ENCODE results near the gene HS3ST2.

DNA sequence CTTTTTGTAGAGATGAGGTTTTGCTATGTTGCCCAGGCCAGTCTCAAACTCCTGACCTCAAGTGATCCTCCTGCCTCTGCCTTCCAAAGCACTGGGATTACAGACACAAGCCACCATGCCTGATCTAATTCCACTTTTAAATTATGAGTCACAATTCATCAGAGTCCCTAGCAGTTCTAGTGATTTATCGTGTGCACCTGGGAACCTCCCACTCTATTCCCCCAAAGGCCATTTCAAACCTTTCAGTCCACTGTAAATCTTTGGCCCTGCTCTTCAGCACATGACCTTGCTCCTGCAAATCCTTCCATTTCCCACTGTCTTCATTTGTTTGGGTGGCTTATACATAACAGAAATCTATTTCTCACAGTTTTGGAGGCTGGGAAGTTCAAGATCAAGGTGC is 73.0 kb downstream of the HS3ST2 start:
- TF ChIP-seq, protein P1, sequence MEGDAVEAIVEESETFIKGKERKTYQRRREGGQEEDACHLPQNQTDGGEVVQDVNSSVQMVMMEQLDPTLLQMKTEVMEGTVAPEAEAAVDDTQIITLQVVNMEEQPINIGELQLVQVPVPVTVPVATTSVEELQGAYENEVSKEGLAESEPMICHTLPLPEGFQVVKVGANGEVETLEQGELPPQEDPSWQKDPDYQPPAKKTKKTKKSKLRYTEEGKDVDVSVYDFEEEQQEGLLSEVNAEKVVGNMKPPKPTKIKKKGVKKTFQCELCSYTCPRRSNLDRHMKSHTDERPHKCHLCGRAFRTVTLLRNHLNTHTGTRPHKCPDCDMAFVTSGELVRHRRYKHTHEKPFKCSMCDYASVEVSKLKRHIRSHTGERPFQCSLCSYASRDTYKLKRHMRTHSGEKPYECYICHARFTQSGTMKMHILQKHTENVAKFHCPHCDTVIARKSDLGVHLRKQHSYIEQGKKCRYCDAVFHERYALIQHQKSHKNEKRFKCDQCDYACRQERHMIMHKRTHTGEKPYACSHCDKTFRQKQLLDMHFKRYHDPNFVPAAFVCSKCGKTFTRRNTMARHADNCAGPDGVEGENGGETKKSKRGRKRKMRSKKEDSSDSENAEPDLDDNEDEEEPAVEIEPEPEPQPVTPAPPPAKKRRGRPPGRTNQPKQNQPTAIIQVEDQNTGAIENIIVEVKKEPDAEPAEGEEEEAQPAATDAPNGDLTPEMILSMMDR (IDR thresholded peaks at IDR 0.05) = no peak
- no peak for TF ChIP-seq EP300 (IDR thresholded peaks at IDR 0.05)
